Measurements from ENCODE around the gene GDAP1L1.
"Not testable (repeated sequence)": the region's sequence is repeated elsewhere in the genome, so short reads cannot be mapped to it uniquely, and the experiment has no call there.

The GDAP1L1 gene

DNA sequence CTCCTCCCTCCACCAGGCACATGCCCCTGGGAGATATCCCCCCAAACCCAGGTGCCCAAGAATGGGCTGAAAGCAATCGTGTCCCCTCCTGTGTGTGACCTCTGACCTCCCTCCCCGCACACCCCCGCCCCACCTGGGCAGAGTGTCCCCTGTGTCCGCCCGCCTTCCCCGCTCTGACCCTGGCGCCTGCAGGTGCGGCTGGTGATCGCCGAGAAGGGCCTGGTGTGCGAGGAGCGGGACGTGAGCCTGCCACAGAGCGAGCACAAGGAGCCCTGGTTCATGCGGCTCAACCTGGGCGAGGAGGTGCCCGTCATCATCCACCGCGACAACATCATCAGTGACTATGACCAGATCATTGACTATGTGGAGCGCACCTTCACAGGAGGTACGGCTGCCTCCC, 9.9 kb downstream of the GDAP1L1 start:
- no peak for DNase-seq

DNA sequence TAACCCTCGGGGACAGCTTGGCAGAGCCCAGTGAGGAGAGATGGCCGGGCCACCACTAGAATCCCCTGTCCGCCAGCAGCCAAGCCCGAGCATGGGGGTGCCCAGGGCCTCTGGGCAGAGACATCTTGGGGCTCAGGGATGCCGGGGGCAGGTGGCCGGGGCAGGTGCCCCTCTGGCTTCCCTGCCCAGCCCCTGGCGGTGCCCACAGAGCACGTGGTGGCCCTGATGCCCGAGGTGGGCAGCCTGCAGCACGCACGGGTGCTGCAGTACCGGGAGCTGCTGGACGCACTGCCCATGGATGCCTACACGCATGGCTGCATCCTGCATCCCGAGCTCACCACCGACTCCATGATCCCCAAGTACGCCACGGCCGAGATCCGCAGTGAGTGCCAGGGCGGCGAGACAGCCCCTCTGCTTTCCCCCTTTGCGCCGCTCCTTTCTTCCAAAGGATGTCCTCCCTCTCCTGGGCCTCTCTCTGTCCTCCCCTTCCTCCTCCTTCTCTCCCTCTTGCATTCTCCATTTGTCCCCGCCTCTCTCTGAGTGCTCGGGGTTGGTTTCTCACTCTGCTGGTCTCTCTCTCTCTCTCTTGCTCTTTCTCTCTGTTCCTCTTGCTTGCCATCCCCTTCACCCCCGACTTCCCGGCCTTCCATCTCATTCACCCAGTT, 11.2 kb downstream of the GDAP1L1 start:
- no peak for DNase-seq

DNA sequence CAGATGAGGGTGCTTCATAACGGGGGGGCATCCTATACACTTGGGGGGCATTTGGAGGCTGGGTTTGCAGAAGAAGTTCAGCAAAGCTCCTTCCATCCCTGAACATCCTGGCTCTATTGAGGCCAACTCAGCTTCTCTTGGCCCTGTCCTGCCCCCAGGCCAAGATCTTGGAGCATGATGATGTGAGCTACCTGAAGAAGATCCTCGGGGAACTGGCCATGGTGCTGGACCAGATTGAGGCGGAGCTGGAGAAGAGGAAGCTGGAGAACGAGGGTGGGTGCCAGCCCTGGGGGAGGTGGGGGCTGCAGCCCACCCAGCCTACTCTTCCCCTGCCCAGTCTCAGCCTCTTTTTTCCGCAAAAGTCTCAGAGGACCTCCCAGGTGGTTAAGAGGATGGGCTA, 17.2 kb downstream of the GDAP1L1 start:
- DNase-seq = no peak

DNA sequence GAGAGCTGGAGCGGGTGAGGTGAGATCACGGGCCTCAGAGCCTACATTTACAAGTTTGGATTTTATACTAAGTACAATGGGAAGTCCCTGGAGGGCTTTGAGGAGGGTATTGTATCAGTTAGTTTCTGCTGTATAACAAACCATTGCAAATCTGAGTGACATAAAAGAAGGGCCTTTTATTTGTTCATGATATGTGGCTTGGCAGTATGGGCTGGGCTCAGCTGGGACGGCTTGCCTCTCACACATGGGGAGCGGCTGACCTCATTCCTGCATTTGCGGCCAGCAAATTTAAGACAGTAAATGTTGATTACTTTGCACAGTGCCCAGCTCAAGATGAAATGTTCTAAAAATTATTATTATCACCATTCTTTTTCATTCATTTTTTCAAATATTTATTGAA, 21.7 kb downstream of the GDAP1L1 start:
- no peak for DNase-seq

DNA sequence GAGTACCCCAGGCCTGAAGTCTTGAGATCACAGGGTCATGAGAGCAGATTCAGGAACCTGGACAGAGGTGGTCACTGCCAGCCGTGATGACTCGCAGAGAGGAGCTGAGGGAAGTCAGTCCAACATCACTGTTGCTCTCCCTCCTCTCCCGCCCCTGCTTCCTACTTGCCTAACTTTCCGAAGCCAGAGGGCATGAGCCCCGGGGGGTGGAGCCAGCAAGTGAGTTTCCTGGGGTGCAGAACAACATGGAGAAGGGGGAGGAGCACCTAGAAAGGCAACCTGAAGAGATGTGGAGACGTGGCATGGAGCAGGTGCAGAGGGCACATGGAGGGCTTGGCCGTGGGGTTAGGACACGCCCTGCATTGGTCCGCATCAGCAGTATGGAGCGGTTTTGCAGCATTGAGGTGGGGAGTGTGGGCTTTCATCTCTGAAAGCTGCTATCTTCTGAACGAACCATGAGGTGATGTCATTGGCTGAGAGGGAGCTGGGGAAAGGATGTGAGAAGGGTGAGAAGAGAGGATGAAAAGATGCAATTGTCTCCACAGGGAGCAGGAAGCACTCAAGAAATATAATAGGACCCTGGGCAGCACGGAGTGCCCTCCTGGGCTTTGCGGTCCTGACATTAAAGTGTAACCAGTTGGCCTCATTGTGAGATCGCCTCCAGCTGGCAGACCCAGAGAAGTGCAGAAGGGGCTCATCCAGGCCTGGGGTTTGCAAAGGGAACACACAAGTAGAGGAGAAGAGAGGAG, 25.0 kb downstream of the GDAP1L1 start:
- DNase-seq = no peak

DNA sequence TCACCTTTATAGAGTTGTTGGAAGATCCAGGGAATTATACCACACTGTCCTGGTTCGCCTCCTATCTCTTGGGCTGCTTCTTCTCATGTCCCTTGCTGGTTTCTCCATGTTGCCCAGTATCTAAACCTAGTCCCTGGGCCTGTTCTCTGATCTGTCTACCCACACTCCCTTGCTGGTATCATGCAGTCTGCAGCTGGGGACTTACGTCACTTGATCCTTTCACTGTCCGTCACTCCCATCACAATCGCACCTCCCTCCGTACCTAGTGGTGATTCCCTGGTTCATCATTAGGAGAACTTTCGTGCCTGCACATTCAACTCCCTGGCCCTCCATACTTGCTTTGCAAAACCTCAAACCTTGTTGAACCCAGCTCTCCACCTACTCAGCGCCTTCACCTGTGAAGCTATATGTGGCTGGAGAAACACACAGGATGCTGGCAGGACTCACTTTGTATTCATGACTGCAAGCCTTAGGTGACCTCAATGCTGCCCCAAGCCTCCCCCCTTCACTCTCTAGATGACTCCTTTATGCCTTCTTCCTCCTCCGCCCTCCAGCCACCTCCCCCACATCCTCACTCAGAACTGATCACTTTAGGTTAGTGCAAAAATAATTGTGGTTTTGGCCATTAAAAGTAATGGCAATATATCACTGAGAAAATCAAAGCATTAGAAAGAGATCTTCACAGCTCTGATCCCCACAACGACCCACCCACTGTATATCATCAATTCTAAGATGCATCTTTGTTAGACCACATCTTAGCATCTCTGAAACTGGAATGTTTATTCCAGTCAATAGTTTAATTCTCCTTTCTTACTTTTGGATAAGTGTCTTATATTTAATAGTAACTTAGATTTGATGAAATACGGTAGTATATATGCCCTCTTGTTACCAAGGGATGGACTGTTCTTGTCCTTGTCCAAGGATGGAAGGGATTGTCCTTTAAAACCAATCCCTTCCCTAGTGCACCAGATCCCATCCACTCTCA, 26.4 kb downstream of the GDAP1L1 start:
- DNase-seq = no peak

DNA sequence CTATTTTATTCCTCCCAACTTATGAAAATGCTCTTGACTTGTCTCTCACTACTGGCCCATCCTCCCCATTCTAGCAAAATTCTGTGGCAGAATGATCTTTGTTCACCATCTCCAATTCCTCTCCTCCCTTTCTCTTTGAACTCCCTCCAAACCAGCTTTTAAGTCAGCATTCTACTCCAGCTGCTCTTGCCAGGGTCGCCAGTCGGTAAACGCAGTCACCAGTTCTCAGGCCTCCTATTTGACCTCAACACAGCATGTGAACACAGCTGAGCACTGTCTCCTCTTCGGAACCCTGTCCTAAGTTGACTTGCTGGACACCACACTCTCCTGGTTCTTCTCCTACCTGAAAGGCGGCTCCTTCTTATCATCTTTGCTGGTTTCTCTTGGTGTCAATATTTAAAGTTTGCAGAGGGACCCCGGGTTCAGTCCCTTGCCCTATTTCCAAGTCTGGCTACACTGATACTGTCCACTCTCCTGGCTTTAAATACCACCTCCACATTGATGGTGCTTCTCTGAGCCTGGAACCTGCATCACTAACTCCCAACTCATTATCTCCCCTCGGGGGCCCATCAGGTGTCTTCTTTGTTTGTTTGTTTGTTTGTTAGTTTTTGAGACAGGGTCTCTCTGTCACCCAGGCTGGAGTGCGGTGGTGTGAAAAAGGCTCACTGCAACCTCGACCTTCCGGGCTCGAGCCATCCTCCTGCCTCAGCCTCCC, 27.4 kb downstream of the GDAP1L1 start:
- DNase-seq = no peak

DNA sequence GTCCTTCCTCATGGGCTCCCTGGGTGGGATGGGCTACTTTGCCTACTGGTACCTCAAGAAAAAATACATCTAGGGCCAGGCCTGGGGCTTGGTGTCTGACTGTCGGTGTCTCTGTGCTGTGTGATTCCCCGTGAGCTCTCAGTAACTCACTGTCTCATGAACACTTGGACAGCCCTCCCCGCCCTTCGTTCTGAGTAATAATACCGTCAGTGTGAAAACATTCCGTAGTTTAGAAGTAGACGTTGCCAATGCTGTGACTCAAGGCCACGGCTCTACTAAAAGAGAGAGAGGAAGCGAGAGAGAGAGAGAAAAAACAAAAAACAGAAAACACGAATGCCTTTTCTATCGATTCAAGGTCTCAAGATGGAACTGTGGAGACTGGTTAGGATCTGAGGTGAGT, 32.1 kb downstream of the GDAP1L1 start:
- no peak for DNase-seq

DNA sequence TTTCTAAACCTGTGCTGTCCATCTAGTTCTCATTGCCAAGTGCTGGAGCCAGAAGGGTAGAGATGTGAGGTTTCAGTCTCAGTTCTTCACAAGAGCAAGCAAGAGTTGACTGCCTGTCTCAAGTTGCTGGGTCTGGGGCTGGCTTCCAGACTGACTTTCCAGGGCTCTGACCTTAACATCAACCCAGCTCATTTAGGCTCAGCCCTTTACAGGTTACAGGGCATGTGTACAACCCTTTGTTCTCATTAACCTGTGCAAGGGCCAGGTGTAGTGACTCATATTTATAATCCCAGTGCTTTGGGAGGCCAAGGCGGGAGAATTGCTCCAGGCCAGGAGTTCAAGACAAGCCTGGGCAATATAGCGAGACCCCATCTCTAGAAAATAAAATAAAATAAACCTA, 33.3 kb downstream of the GDAP1L1 start:
- no peak for DNase-seq

DNA sequence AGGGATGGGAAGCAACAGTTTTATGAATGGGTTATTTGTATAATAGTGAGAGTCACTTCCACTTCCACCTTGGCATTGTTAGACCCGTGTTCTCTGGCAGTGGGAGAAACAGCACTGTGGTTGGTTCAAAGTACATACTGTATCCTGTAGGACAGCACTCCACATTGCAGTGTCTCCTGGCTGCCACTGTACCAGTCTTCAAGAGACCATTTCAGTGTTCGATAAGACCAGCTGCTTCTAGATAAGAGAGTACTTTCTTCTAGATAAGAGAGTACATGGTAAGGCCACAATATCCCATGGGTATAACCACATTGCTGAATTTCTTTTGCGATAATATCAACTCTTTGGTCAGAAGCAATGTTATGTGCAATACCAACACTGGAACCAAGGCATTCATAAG, 35.1 kb downstream of the GDAP1L1 start:
- DNase-seq = no peak

DNA sequence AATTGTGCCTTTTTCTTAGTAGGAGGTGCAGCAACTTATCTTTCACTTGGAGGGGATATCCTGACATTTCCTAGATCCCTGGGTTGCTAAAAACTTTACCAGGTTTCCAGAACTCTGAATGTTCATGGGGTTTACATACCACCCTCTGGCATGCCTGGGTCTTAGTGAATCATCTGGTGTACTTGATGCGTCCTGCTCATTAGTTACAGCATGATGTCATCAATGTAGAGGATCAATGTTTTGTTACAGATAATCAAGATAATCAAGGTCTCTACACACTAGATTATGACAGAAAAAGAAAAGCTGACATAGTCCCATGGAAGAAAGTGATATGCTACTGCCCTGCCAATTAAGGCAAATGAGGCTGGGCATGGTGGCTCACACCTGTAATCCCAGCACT, 36.9 kb downstream of the GDAP1L1 start:
- no peak for DNase-seq

DNA sequence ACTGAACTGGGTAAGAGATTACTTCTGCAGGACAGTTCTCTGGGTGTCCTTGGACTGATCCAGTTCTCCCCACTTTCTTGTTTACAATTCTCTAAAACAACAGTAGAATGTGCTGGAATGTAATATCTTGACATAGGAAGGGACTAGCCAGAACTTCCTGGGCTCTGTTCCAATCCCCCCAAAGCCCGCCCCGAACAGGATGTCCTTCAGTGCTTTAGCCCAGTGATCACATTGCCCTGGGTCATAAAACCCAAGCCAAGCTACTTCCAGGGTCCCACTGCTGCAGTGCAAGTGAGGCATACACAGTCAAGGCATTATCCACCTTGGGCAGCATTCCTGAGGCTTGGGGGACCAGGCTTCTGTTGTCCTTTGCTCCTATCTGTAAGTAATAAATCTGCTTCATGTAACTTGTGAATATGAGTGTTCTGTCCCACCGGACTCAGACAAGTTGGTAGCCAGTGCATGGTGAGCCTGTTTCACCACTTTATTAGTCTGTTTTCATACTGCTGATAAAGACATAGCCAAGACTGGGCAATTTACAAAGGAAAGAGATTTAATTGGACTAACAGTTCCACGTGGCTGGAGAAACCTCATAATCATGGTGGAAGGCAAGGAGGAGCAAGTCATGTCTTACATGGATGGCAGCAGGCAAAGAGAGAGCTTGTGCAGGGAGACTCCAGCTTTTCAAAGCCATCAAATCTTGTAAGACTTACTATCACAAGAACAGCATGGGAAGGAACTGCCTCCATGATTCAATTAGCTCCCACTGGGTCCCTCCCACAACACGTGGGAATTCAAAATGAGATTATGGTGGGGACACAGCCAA, 40.4 kb downstream of the GDAP1L1 start:
- no peak for DNase-seq

DNA sequence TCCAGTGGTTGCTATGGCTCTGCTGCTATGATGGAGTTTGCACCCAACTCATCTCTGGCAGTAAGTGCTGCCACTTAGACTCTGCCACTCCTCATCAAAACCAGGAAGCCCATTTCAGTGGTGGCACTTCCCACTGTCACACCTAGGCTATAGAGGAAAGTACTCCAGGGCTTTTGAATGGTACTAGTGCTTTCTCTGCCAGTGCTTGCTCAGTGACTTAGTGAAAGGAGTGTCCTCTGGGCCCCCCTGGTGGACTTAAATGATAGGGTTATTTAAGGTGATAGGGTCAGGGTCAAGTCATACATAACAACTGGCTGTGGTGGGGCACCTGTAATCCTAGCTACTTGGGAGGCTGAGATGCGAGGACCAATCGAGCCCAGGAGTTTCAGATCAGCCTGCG, 41.1 kb downstream of the GDAP1L1 start:
- no peak for DNase-seq

DNA sequence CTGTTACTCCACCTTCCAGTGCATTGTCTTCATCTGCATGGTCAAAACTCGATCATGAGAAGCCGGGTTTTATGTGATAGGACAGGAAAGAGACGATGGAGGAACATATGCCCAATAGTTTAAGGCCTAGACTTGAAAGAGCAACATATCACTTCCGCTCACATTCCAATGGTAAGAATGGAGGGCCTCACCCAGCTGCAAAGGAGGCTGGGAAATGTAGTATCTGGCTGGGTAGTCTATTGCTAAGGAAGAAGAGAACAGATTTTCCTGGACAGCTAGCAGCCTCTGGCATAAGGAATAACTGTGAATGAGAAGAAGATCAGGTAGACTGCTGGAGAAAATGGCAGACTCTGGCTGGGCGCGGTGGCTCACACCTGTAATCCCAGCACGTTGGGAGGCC, 44.6 kb downstream of the GDAP1L1 start:
- no peak for DNase-seq

DNA sequence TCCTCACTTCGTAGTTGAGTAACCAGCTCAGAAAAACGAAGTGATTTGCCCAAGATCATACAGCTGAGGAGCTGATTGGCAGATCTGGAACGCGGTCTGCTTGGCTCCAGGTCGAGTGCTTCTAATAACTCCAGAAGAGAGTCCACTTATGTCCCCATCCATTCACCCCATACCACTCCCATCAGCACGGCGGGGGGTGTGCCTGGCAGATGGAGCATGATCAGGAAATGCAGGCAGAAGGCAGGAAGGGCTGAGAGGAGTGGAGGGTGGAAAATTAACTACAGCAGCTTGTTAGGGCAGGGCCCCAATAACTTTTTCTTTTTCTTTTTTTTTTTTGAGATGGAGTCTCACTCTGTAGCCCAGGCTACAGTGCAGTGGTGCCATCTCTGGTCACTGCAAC, 48.9 kb downstream of the GDAP1L1 start:
- no peak for DNase-seq

DNA sequence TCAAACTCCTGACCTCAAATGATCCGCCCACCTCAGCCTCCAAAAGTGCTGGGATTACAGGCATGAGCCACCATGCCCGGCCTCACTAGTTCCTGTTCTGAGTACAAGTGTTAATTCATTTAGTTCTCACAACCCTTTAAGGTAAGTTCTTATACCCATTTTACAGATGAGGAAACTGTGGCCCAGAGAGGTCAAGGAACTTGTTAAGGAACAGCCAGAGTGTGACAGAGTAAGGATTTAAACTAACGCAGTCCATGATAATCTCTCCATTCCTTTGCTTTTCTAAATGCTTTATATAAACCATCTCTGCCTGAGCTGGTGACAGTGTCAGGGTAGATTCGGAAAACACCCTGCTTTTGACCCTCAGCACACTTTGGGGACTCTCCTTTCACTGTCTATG, 50.6 kb downstream of the GDAP1L1 start:
- no peak for DNase-seq

DNA sequence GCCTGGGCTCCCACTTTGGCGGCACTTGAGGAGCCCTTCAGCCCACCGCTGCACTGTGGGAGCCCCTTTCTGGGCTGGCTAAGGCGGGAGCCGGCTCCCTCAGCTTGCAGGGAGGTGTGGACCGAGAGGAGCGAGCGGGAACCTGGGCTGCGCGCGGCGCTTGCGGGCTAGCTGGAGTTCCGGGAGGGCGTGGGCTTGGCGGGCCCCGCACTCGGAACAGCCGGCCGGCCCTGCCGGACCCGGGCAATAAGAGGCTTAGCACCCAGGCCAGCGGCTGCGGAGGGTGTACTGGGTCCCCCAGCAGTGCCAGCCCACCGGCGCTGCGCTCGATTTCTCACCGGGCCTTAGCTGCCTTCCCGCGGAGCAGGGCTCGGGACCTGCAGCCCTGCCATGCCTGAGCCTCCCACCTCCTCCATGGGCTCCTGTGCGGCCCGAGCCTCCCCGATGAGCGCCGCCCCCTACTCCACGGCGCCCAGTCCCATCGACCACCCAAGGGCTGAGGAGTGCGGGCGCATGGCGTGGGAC, 52.0 kb downstream of the GDAP1L1 start:
- DNase-seq = not testable (repeated sequence)

DNA sequence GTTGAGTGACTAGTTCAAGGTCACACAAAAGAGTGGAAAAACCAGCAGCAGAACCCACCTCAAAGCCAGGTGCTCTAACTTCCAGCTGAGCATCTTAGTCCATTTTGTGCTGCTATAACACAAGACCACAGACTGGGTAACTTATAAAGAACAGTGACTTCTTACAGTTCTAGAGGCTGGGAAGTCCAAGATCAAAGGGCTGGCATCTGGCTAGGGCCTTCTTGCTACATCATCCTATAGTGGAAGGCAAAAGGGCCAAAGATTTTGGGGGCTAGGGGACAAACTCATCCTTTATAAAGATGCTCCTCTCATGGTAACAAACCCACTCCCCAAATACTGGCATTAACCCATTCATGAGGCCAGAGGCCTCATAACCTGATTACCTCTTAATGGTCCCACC, 54.2 kb downstream of the GDAP1L1 start:
- DNase-seq = no peak

DNA sequence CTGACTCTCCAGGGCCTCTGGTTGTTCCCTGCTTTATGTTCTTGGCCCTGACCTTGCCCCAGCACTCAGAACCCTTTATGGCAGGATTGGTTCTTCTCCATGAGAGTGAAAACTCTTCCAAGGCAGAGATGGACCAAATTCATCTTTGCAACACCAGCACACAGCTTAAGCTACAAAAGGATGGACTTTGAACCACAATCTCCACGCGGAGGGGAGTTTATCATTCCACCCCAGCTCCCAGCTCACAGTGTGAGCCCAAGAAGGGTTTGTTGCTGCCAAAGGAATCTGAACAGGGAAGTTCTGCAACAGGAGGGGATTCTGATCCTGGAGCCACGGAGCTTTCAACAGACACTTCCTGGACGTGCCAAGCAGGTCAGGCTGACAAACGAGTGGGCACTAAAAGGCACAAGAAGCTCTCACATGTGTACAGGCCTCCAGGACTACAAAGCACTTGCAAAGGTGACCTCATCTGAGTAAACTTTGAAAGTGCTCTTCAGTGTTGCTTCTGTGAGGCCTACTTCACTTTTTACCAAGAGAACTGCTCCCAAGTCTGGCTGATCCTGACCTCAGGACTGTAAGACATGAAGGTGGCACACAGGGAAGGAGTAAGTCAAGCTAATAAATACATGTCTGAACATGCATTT, 55.0 kb downstream of the GDAP1L1 start:
- DNase-seq = no peak

DNA sequence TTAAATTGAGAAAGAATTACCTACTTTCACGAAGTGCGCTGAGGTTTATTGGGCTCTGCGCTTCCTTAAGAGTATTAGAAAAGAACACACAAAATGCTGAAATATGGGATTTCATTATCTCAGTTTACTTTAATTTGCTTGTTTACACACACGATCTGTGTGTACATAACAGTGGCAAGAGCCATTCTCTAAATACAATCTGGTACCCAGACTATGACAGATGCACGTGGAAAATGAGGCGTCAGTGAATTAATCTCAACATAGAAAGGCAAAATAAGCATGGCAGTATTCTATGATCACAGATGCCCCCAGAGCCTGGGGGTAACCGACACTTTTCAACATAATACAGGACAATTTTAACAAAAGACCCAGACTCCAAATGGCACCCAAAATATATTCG, 55.6 kb downstream of the GDAP1L1 start:
- no peak for DNase-seq

DNA sequence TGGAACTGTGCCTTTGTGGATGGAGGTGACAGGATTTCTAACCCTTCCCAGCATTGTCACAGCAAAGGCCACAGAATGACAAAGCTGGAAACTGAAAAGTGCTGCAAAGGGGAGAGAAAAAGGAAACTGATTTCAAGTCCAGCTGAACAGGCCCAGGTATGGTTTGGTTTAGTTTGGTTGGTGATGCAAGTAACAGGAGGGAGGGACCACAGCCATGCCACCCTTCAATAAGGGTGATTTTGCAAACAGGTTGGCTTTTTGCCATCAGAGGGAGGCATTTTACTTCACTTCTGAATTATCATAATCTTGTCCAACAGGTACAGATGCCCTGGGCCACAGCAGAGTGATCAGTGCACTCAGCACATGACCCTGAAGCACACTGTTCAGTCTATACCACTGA, 57.3 kb downstream of the GDAP1L1 start:
- DNase-seq = no peak
